ENCODE measurements around the gene COQ3. TPM values are rescaled to one million over a fixed set of nuclear protein-coding genes. Genes with fewer than 3 reads are reported as not detected.

Gene COQ3
- total and polyA plus RNA-seq, 2 of the 8 experiments (the other 6 are each of a cell fraction or from before 2014, with no cell fraction given): 8.4 to 16.2 TPM

DNA sequence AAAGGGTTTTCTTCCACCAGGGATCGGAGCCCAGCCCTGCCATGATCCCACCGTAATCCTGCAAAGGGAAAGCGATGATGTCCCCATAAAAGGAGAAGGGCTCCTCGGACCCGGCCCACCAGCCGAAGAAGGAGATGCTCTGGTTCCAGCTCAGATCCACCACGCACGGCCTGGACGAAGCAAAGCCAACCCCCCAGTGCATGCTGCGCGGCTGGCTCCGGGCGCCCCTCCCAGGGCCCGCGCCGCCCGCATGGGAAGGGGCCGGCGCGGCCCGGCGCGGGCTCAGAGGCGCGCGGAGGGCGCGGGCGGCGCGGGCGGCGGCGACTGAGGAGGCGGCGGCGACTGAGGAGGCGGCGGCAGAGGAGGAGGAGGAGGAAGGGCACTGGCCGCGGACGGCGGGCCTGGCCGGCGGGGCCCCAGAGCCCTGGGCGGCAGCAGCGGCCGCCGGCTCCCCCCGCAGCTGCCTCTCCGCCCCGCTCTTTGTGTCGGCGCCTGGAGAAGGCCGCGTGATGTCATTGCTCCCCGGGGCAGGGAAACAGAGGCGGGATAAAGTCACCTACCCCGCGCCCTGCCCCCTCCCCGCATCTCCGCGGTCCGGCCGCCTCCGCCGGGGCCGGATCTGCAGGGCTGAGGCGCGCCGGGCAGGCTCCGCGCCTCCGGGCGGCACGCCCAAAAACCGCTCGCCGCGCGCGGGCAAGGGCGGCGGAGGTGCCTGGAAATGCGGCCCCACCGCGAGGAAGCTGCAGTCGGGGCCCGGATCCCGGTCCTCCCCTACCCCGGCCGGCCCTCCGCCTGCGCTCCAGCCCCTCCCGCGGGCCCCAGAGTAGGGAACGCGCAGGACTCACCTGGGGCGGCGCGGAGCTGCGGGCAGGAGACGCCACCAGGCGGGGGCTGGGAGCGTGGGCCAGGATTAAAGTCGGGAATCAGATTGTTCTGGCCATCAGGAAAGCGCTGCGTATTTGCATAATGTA lies 44.5 kb downstream of the COQ3 start, which contains the start of gene FAXC (continued):
- TF ChIP-seq, protein P1, sequence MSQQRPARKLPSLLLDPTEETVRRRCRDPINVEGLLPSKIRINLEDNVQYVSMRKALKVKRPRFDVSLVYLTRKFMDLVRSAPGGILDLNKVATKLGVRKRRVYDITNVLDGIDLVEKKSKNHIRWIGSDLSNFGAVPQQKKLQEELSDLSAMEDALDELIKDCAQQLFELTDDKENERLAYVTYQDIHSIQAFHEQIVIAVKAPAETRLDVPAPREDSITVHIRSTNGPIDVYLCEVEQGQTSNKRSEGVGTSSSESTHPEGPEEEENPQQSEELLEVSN (IDR thresholded peaks at IDR 0.05): no peak
- TF ChIP-seq CTBP2 (IDR thresholded peaks at IDR 0.05; ENCODE audit: borderline replicate concordance, insufficient read depth, insufficient read length, low read length) (no peak), SP2 (IDR thresholded peaks at IDR 0.05; ENCODE audit: low read length) (no peak), JUN (IDR thresholded peaks at IDR 0.05; ENCODE audit: low read depth, low read length) (no peak)

Measured in H1 (cell line).